Coronary artery (tissue), 2 donors: Measurements from ENCODE around the gene TMEM174.

Source experiments
- DNase-seq: peaks from one replicate; pipeline ENCODE4 v3.0.0-alpha.2; 2017; ENCODE audit warnings: low spot score
- H3K27ac ChIP-seq, 2 donors: fragments of 200-600 bp; sonication (generic); one replicate each; pipeline ENCODE4 v1.5.1; 2016 to 2019
- H3K4me3 ChIP-seq: fragments of 200-600 bp; sonication (generic); 2 replicates; pipeline ENCODE4 v1.5.1; 2016; ENCODE audit warnings: mild to moderate bottlenecking, moderate library complexity
- TF ChIP-seq, protein P1 (sequence below): fragments of 200-600 bp; sonication (generic); IDR thresholded peaks from one replicate; pipeline ENCODE4 v1.5.1; 2019; ENCODE audit warnings: antibody characterized with exemption

Gene TMEM174

DNA sequence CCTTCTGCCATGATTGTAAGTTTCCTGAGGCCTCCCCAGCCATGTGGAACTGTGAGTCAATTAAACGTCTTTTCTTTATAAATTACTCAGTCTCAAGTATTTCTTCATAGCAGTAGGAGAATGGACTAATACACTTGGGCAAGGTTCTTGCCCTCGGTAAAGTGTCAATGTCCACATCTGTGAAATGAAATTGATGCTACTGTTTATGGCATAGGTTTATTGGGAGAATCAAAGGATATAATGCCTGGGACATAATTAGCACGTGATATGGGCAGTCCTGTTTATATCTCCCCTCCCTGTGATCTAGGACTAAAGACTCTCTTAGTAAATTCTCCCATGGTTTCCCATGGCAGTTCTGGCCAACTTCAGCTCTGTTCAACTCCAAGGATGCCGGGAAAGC lies 19.4 kb downstream of the TMEM174 start:
- no peak for DNase-seq
- Histone ChIP-seq H3K4me3 (no peak overlapping the region), H3K27ac (no peak overlapping the region)
- TF ChIP-seq, protein P1, sequence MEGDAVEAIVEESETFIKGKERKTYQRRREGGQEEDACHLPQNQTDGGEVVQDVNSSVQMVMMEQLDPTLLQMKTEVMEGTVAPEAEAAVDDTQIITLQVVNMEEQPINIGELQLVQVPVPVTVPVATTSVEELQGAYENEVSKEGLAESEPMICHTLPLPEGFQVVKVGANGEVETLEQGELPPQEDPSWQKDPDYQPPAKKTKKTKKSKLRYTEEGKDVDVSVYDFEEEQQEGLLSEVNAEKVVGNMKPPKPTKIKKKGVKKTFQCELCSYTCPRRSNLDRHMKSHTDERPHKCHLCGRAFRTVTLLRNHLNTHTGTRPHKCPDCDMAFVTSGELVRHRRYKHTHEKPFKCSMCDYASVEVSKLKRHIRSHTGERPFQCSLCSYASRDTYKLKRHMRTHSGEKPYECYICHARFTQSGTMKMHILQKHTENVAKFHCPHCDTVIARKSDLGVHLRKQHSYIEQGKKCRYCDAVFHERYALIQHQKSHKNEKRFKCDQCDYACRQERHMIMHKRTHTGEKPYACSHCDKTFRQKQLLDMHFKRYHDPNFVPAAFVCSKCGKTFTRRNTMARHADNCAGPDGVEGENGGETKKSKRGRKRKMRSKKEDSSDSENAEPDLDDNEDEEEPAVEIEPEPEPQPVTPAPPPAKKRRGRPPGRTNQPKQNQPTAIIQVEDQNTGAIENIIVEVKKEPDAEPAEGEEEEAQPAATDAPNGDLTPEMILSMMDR: no peak

DNA sequence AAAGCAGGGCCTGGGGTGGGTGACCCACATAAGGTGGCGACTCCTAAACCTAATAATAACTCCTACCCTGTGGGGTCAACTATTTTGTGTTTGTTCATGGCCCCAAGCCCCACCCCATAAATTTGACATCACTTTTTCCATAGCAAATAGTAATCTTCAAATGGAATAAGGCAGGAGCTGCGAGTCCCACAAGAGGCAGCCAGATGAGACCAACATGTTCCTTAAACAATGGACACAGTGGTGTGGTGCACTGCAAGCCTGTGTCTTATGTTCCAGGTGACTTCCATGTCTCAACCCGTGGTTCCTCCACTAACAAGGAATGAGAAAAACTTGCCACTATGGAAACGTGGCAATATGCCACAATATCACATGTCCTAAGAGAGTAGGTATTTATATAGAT lies 20.6 kb downstream of the TMEM174 start:
- Histone ChIP-seq H3K27ac (no peak overlapping the region), H3K4me3 (no peak overlapping the region)

DNA sequence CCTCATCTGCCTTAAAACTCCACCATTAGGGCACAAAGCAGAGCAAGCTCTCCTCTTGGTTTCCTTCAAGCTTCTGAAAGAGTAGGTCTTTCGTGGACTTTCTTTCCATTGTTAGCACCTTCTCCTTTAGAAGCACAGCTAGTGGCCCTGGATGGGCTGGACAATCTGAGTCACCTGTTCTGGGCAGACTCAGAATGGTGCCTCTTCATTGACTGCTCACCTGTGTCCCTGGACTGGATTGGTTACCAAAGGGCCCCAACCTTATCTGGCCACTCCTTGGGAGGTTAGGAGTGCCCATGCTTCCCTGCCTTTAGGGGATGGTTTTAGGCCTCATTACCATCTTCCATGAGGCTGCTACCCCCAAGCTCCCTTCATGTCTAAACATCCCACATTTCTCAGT lies 23.2 kb downstream of the TMEM174 start:
- H3K27ac ChIP-seq: no peak overlapping the region
- no peak overlapping the region for H3K4me3 ChIP-seq
- TF ChIP-seq, protein P1: no peak
- no peak for DNase-seq

More for the DNA sequence above, 20.6 kb downstream of the TMEM174 start:
- TF ChIP-seq, protein P1: no peak
- DNase-seq: no peak

DNA sequence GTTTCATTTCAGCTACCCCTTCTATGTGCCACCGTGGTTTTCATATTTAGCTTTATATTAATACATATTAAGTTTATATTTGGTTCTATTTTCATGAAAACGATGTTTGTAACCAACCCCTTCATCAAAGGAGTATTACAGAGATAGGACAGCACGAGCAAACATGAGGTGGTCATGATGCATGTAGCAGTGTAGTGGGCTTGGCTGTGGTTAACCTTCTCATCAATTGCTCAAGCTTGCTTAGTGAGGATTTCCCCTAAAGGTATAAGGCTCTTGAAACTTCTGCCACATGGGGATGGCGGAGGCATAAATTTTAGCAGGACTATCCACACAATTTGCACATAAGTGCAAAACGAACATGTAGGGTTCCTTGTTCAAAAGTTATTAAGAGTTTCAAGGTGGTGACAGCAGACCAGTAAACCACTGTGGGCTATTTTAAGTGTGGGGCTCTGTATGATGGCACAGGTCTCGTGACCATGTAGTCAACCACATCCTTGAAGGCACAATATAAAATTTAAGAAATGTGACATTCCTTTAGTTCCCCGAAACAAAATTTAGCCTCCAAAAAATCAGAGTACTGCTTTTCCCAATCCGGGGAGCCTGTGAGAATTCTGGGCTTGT lies 24.8 kb downstream of the TMEM174 start:
- DNase-seq: no peak
- TF ChIP-seq, protein P1: no peak
- H3K4me3 ChIP-seq: no peak overlapping the region
- no peak overlapping the region for H3K27ac ChIP-seq

DNA sequence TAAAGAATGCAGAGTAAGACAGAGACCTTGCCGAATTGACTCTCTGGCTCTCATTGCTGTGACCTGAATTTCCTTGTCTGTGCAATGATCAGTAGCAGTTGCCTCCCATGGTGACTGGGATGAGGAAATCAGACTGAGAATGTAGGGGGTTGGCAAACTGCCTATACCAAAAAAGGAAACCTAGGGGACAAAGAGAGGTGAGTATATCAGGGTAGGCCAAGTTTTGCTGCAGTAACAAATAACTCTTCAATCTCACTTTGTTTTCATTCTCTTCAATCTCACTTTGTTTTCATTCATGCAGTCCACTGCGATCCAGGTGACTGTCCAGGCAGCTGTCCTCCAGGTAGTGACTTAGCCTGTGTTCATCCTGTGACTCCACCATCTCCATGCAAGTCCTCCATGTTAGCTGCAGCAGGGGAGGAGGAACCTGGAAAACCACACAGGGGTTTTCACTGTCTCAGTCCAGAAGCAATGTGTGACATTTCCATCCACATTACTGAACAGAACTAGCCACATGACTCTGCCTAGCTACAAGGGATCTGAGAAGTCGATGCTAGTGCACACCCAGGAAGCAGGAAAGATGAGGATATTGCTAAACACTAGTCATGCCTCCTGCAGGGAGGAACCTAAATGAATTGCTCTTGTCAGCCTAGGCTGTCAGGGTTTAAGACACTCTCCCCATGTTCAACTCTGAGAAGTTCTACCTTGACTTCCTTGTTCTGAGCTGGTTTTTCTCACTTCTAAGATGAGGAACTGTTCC lies 26.0 kb downstream of the TMEM174 start:
- TF ChIP-seq, protein P1: no peak
- no peak overlapping the region for H3K27ac ChIP-seq
- no peak overlapping the region for H3K4me3 ChIP-seq
- no peak for DNase-seq

DNA sequence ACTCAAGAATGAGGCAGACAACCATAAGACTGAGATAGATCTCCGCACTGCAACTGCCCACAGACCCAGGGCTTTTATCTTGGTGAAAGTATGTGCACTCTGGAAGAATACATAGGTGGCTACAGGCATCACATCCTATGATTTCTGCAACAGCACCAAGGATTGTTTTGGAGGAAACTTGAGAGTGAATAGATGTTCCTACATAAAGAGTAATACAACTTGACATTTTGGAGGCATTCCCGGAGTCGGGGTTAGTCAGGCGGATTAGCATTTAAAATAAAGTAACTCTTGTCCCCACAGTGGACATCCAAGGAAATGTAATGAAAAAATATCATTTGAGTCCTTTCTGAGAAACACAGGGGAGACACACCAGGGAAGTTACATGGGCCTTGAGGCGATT lies 26.7 kb downstream of the TMEM174 start:
- Histone ChIP-seq H3K27ac (no peak overlapping the region), H3K4me3 (no peak overlapping the region)
- no peak for DNase-seq
- TF ChIP-seq, protein P1: no peak
